ENCODE measurements around the gene PLCXD3. TPM values are rescaled to one million over a fixed set of nuclear protein-coding genes. Genes with fewer than 3 reads are reported as not detected.

The PLCXD3 gene
- total RNA-seq, 2 donors from 2014 or later = 1.1 to 3.5 TPM

DNA sequence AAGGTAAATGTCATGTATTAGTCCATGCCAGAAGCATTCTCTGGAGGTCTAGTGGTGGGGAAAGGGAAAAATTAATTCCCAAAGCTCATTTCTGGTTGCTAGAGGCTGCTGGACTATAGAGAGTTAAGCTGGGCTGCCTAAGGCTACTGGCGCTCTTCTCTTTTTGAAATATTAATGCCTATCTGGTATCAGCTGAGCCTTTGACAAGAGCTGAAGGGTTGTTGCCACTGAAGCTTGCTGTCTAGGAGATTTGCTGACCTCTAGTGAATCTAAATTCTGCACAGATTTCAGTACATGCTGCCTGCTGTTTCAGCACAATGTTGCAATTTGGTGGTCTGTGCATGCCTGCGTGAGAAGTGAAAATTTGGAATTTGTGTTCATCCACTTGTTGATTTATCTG is 29.1 kb upstream of the PLCXD3 start:
- Histone ChIP-seq H3K27me3 (replicated peaks; ENCODE audit: insufficient read depth) (no peaks in the 10 kb centered on the region), H3K9me3 (no peaks in the 10 kb centered on the region), H3K27ac (no peak overlapping the region), H3K36me3 (no peaks in the 10 kb centered on the region), H3K4me1 (replicated peaks) (no peaks in the 10 kb centered on the region), H3K4me3 (no peak overlapping the region)
- intact Hi-C loops (cut with DNase I) = no loop called here
- DNase-seq (ENCODE audit: low spot score) = no peak
- TF ChIP-seq CTCF (IDR thresholded peaks at IDR 0.05) (no peak), POLR2AphosphoS5 (IDR thresholded peaks at IDR 0.05) (no peak)
- WGBS = 89% methylated on average over 2 of the region's 2 CpGs

GRCh38 chr5:41537581-41537980 is 27.2 kb upstream of the PLCXD3 start:
- Histone ChIP-seq H3K36me3 (no peaks in the 10 kb centered on the region), H3K9me3 (no peaks in the 10 kb centered on the region), H3K27ac (no peak overlapping the region), H3K4me1 (replicated peaks) (no peaks in the 10 kb centered on the region), H3K4me3 (no peak overlapping the region), H3K27me3 (replicated peaks; ENCODE audit: insufficient read depth) (no peaks in the 10 kb centered on the region)
- WGBS = 89% methylated on average over 4 of the region's 4 CpGs
- TF ChIP-seq POLR2AphosphoS5 (IDR thresholded peaks at IDR 0.05) = no peak
- TF ChIP-seq CTCF (IDR thresholded peaks at IDR 0.05) = no peak
- no peak for TF ChIP-seq POLR2A (IDR thresholded peaks at IDR 0.05)
- intact Hi-C loops (cut with DNase I) = no loop called here
- no peak for DNase-seq (ENCODE audit: low spot score)

- Histone ChIP-seq H3K4me3 (no peak overlapping the region), H3K27ac (no peak overlapping the region), H3K36me3 (no peaks in the 10 kb centered on the region), H3K9me3 (no peaks in the 10 kb centered on the region), H3K27me3 (replicated peaks; ENCODE audit: insufficient read depth) (no peaks in the 10 kb centered on the region), H3K4me1 (replicated peaks) (peaks cover 2% of the 10 kb centered on the region)
- no peak for TF ChIP-seq POLR2AphosphoS5 (IDR thresholded peaks at IDR 0.05)
- no peak for TF ChIP-seq CTCF (IDR thresholded peaks at IDR 0.05)
- no peak for TF ChIP-seq POLR2A (IDR thresholded peaks at IDR 0.05)
- intact Hi-C loops (cut with DNase I) = no loop called here
- 78% methylated on average over 1 of the region's 1 CpG for WGBS
- no peak for DNase-seq (ENCODE audit: low spot score)
Measured at GRCh38 chr5:41532485-41532884, 22.1 kb upstream of the PLCXD3 start.

- Histone ChIP-seq H3K9me3 (no peaks in the 10 kb centered on the region), H3K36me3 (no peaks in the 10 kb centered on the region), H3K27me3 (replicated peaks; ENCODE audit: insufficient read depth) (peaks cover 6% of the 10 kb centered on the region), H3K27ac (no peak overlapping the region), H3K4me1 (replicated peaks) (peaks cover 1% of the 10 kb centered on the region), H3K4me3 (no peak overlapping the region)
- TF ChIP-seq POLR2AphosphoS5 (IDR thresholded peaks at IDR 0.05) (no peak), POLR2A (IDR thresholded peaks at IDR 0.05) (no peak), CTCF (IDR thresholded peaks at IDR 0.05) (no peak)
- intact Hi-C loops (cut with DNase I) = no loop called here
- no peak for DNase-seq (ENCODE audit: low spot score)
- WGBS = 53% methylated on average over 5 of the region's 5 CpGs
Measured at GRCh38 chr5:41527201-41527779, 16.9 kb upstream of the PLCXD3 start.

DNA sequence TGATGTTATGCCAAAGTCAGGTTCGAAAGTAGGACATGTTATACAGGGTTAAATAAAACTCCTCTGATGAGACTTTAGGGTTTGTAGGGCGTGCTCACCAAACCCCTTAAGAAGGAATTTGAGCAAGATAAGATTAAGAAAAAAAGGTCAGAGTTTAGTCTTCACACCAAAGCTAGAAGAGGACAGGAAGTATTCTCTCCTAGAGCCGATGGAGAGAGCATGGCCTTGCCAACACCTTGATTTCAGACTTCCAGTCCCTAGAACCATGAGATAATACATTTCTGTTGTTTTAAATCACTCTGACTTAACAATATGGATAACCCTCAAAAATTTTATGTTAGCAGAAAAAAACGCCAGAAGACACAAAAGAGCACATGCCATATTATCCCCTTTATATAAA is 16.3 kb upstream of the PLCXD3 start:
- 60% methylated on average over 4 of the region's 4 CpGs for WGBS
- intact Hi-C loops (cut with DNase I) = no loop called here
- no peaks in the 10 kb centered on the region for H3K4me1 ChIP-seq (replicated peaks)
- H3K36me3 ChIP-seq = no peaks in the 10 kb centered on the region
- no peak for DNase-seq (ENCODE audit: low spot score)
- no peaks in the 10 kb centered on the region for H3K9me3 ChIP-seq
- no peak overlapping the region for H3K27ac ChIP-seq
- H3K4me3 ChIP-seq = no peak overlapping the region
- TF ChIP-seq POLR2A (IDR thresholded peaks at IDR 0.05) (no peak), CTCF (IDR thresholded peaks at IDR 0.05) (no peak), POLR2AphosphoS5 (IDR thresholded peaks at IDR 0.05) (no peak)
- H3K27me3 ChIP-seq (replicated peaks; ENCODE audit: insufficient read depth) = peaks cover 6% of the 10 kb centered on the region

Data from prostate gland (tissue), 2 donors.